HCT116 (cell line): ENCODE data around the gene ACSS2.

ENCODE experiments used
- CEBPB ChIP-seq: IDR thresholded peaks from 2 replicates; pipeline ENCODE4 v1.6.1; 2012; ENCODE audit warnings: low read depth
- EZH2 ChIP-seq: fragments of 200-600 bp; sonication (generic); IDR thresholded peaks from 2 replicates; pipeline ENCODE4 v1.6.1; 2017; ENCODE audit warnings: antibody characterized with exemption, mixed run types
- EZH2phosphoT487 ChIP-seq: fragments of 200-600 bp; IDR thresholded peaks from 2 replicates; pipeline ENCODE4 v1.6.1; 2018; ENCODE audit warnings: antibody characterized with exemption, borderline replicate concordance
- POLR2A ChIP-seq: IDR thresholded peaks from 2 replicates; pipeline ENCODE4 v1.7.0; 2011; ENCODE audit warnings: borderline replicate concordance; ENCODE audit not compliant: insufficient read depth, insufficient read length; ENCODE audit errors: extremely low read depth
- SRF ChIP-seq: IDR thresholded peaks from 2 replicates; pipeline ENCODE4 v1.6.1; 2012; ENCODE audit warnings: low read depth
- TF ChIP-seq, protein P1 (sequence below), 3 experiments: fragments of 200-600 bp in 1 of 3; sonication (generic) in 1 of 3; IDR thresholded peaks in 2 of 3; conservative IDR thresholded peaks in 1 of 3; 2 replicates each; pipeline ENCODE4 v1.5.1; 2012 to 2017; ENCODE audit warnings: low read depth in 2 of 3, low read length in 2 of 3, antibody characterized with exemption in 1 of 3, borderline replicate concordance in 1 of 3, control low read depth in 1 of 3, mild to moderate bottlenecking in 1 of 3, mixed read lengths in 1 of 3, mixed run types in 1 of 3, moderate library complexity in 1 of 3; ENCODE audit not compliant: insufficient read depth in 1 of 3

DNA sequence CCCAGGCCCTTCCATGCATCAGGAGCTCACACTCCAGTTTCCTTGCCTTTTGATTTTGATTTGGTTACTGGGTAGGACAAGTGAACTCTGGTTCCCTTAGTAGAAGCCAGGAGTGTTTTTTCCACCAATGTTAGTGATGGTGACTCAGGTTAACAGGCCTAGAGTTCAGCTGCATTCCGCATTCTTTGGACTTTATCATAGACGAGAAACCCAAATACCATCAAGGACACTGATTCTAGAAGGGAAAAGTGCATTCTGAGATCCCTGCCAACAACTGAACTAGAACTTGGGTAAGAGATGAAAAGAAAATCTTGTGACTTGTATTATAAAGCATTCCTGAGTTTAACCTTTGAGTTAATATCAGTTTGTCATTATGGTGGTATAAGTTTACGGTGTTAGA is 70.2 kb downstream of the ACSS2 start:
- TF ChIP-seq CEBPB (no peak), SRF (no peak), POLR2A (no peak), EZH2 (no peak), EZH2phosphoT487 (no peak)
- TF ChIP-seq, protein P1, sequence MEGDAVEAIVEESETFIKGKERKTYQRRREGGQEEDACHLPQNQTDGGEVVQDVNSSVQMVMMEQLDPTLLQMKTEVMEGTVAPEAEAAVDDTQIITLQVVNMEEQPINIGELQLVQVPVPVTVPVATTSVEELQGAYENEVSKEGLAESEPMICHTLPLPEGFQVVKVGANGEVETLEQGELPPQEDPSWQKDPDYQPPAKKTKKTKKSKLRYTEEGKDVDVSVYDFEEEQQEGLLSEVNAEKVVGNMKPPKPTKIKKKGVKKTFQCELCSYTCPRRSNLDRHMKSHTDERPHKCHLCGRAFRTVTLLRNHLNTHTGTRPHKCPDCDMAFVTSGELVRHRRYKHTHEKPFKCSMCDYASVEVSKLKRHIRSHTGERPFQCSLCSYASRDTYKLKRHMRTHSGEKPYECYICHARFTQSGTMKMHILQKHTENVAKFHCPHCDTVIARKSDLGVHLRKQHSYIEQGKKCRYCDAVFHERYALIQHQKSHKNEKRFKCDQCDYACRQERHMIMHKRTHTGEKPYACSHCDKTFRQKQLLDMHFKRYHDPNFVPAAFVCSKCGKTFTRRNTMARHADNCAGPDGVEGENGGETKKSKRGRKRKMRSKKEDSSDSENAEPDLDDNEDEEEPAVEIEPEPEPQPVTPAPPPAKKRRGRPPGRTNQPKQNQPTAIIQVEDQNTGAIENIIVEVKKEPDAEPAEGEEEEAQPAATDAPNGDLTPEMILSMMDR (IDR thresholded peaks at IDR 0.05 in 2 of 3, conservative IDR thresholded peaks at IDR 0.05 in 1 of 3; ENCODE audit: borderline replicate concordance in 1 of 3, insufficient read depth in 1 of 3, low read depth in 2 of 3, low read length in 2 of 3), result no peak
